Liver (tissue), 3 donors: ENCODE measurements around the gene CD164.
"Not testable (repeated sequence)": the region's sequence is repeated elsewhere in the genome, so short reads cannot be mapped to it uniquely, and the experiment has no call there.

ENCODE experiments used
- ATF3 ChIP-seq: IDR thresholded peaks from 2 replicates; pipeline ENCODE4 v1.6.1; 2016; ENCODE audit warnings: antibody characterized with exemption
- CTCF ChIP-seq: fragments of 150-350 bp; IDR thresholded peaks from 2 replicates; pipeline ENCODE4 v1.5.1; 2017; ENCODE audit warnings: improper control_type of control experiment, low read depth, low read length; ENCODE audit not compliant: missing input control
- FOXA2 ChIP-seq: IDR thresholded peaks from 2 replicates; pipeline ENCODE4 v1.6.1; 2016; ENCODE audit warnings: antibody characterized with exemption
- GABPA ChIP-seq, 2 donors: IDR thresholded peaks in 1 of 2; conservative IDR thresholded peaks in 1 of 2; 2 replicates each; pipeline ENCODE4 v1.6.1; 2016; ENCODE audit warnings: antibody characterized with exemption in 2 of 2, mild to moderate bottlenecking in 1 of 2, moderate library complexity in 1 of 2
- HNF4G ChIP-seq: IDR thresholded peaks from 2 replicates; pipeline ENCODE4 v1.6.1; 2016; ENCODE audit warnings: antibody characterized with exemption
- MAX ChIP-seq: IDR thresholded peaks from 2 replicates; pipeline ENCODE4 v1.6.1; 2016; ENCODE audit warnings: antibody characterized with exemption
- RAD21 ChIP-seq, 2 donors: IDR thresholded peaks; 2 replicates each; pipeline ENCODE4 v1.6.1; 2016; ENCODE audit warnings: antibody characterized with exemption in 2 of 2, mild to moderate bottlenecking in 2 of 2
- REST ChIP-seq: IDR thresholded peaks from 2 replicates; pipeline ENCODE4 v1.6.1; 2016; ENCODE audit warnings: antibody characterized with exemption, mild to moderate bottlenecking
- SP1 ChIP-seq: IDR thresholded peaks from 2 replicates; pipeline ENCODE4 v1.6.1; 2018; ENCODE audit warnings: antibody characterized with exemption, mild to moderate bottlenecking
- YY1 ChIP-seq: IDR thresholded peaks from 2 replicates; pipeline ENCODE4 v1.6.1; 2016; ENCODE audit warnings: antibody characterized with exemption, mild to moderate bottlenecking
- donor health status: healthy.
- donor health status: healthy.

- not testable (repeated sequence) for TF ChIP-seq CTCF; RAD21 (IDR thresholded peaks at IDR 0.05); MAX; YY1; FOXA2; GABPA (IDR thresholded peaks at IDR 0.05 in 1 of 2, conservative IDR thresholded peaks at IDR 0.05 in 1 of 2); SP1; ATF3; HNF4G; REST
Measured at GRCh38 chr6:109333870-109334269, 48.4 kb downstream of the CD164 start.
